ENCODE data around the gene NHLRC2. TPM values are rescaled to one million over a fixed set of nuclear protein-coding genes. Genes with fewer than 3 reads are reported as not detected.

Gene NHLRC2
- total RNA-seq, 1 experiment from 2014 or later, result 56.3 TPM

- RAD21 ChIA-PET (ENCODE audit: low non-redundant PET in 1 of 2, low total read pairs in 2 of 2, uncharacterized antibody in 2 of 2, unreplicated experiment in 2 of 2), result no interaction called here
These were observed 60.5 kb downstream of the NHLRC2 start for GRCh38 chr10:113914956-113915355.

DNA sequence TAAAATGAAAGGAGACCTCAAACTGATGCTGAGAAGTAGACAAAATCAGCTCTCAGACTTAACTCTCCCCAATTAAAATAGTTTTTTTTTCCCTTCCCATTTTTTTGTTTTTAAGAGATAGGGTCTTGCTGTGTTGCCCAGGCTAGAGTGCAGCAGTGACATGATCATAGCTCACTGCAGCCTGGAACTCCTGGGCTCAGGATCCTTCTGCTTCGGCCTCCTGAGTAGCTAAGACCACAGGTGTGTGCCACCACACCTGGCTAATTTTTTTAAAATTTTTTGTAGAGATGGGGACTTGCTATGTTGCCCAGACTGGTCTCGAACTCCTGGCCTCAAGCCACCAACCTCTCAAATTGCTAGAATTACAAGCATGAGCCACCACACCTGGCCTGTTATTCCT, 61.1 kb downstream of the NHLRC2 start:
- no peaks in the 10 kb centered on the region for H3K9me3 ChIP-seq (ENCODE audit: control insufficient read depth in 1 of 2, insufficient read depth in 1 of 2, low read depth in 1 of 2, low read length in 2 of 2)
- TF ChIP-seq JUND (IDR thresholded peaks at IDR 0.05) (no peak), POLR2AphosphoS5 (IDR thresholded peaks at IDR 0.05; ENCODE audit: low read depth, low read length) (no peak), SRF (IDR thresholded peaks at IDR 0.05; ENCODE audit: low read depth) (no peak), EGR1 (IDR thresholded peaks at IDR 0.05; ENCODE audit: low read depth) (no peak), CBX3 (IDR thresholded peaks at IDR 0.05; ENCODE audit: low read depth) (no peak), SIN3A (IDR thresholded peaks at IDR 0.05; ENCODE audit: low read depth) (no peak), YY1 (IDR thresholded peaks at IDR 0.05; ENCODE audit: extremely low read depth, insufficient replicate concordance, low read depth, low read length) (no peak), CEBPB (IDR thresholded peaks at IDR 0.05; ENCODE audit: low read depth) (no peak), TCF7L2 (IDR thresholded peaks at IDR 0.05; ENCODE audit: borderline replicate concordance, extremely low read depth, insufficient read depth, insufficient read length) (no peak), SP1 (IDR thresholded peaks at IDR 0.05; ENCODE audit: low read depth) (no peak)
- TF ChIP-seq, protein P1, sequence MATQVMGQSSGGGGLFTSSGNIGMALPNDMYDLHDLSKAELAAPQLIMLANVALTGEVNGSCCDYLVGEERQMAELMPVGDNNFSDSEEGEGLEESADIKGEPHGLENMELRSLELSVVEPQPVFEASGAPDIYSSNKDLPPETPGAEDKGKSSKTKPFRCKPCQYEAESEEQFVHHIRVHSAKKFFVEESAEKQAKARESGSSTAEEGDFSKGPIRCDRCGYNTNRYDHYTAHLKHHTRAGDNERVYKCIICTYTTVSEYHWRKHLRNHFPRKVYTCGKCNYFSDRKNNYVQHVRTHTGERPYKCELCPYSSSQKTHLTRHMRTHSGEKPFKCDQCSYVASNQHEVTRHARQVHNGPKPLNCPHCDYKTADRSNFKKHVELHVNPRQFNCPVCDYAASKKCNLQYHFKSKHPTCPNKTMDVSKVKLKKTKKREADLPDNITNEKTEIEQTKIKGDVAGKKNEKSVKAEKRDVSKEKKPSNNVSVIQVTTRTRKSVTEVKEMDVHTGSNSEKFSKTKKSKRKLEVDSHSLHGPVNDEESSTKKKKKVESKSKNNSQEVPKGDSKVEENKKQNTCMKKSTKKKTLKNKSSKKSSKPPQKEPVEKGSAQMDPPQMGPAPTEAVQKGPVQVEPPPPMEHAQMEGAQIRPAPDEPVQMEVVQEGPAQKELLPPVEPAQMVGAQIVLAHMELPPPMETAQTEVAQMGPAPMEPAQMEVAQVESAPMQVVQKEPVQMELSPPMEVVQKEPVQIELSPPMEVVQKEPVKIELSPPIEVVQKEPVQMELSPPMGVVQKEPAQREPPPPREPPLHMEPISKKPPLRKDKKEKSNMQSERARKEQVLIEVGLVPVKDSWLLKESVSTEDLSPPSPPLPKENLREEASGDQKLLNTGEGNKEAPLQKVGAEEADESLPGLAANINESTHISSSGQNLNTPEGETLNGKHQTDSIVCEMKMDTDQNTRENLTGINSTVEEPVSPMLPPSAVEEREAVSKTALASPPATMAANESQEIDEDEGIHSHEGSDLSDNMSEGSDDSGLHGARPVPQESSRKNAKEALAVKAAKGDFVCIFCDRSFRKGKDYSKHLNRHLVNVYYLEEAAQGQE (IDR thresholded peaks at IDR 0.05; ENCODE audit: low read depth), result no peak
- TF ChIP-seq, protein P2, sequence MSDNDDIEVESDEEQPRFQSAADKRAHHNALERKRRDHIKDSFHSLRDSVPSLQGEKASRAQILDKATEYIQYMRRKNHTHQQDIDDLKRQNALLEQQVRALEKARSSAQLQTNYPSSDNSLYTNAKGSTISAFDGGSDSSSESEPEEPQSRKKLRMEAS (IDR thresholded peaks at IDR 0.05), result no peak

More at GRCh38 chr10:113914956-113915355, 60.5 kb downstream of the NHLRC2 start:
- Histone ChIP-seq H3K27ac (ENCODE audit: low read depth, low read length) (no peak overlapping the region), H3K79me2 (ENCODE audit: insufficient read depth, low read length) (no peaks in the 10 kb centered on the region), H3K36me3 (ENCODE audit: control insufficient read depth in 1 of 2, insufficient read depth in 2 of 2, low read length in 2 of 2) (no peaks in the 10 kb centered on the region), H3K27me3 (ENCODE audit: insufficient read depth, low read length) (no peaks in the 10 kb centered on the region), H3K9ac (ENCODE audit: low read length) (no peak overlapping the region), H3K4me3 (replicated peaks in 1 of 2; ENCODE audit: low read depth in 1 of 2, low read length in 2 of 2) (no peak overlapping the region), H3K4me1 (ENCODE audit: control insufficient read depth in 1 of 2, insufficient read depth in 2 of 2, low read length in 2 of 2) (no peaks in the 10 kb centered on the region), H3K9me2 (ENCODE audit: insufficient read depth) (no peaks in the 10 kb centered on the region), H3K4me2 (ENCODE audit: low read length) (no peak overlapping the region), H2AFZ (ENCODE audit: low read depth, low read length, poor library complexity, severe bottlenecking) (no peak overlapping the region), H4K20me1 (ENCODE audit: insufficient read depth) (no peaks in the 10 kb centered on the region), H3K9me3 (ENCODE audit: control insufficient read depth in 1 of 2, insufficient read depth in 1 of 2, low read depth in 1 of 2, low read length in 2 of 2) (no peaks in the 10 kb centered on the region)
- DNase-seq (ENCODE audit: low read depth, low spot score) (no peak), ATAC-seq (no peak)
- TF ChIP-seq CEBPB (IDR thresholded peaks at IDR 0.05; ENCODE audit: low read depth) (no peak), YY1 (IDR thresholded peaks at IDR 0.05; ENCODE audit: extremely low read depth, insufficient replicate concordance, low read depth, low read length) (no peak), RAD21 (IDR thresholded peaks at IDR 0.05; ENCODE audit: low read depth) (no peak), ZFX (IDR thresholded peaks at IDR 0.05) (no peak), EZH2 (IDR thresholded peaks at IDR 0.05) (no peak), SP1 (IDR thresholded peaks at IDR 0.05; ENCODE audit: low read depth) (no peak), EZH2phosphoT487 (IDR thresholded peaks at IDR 0.05; ENCODE audit: borderline replicate concordance) (no peak), JUND (IDR thresholded peaks at IDR 0.05) (no peak), POLR2A (IDR thresholded peaks at IDR 0.05; ENCODE audit: borderline replicate concordance, extremely low read depth, insufficient read depth, insufficient read length) (no peak), SIN3A (IDR thresholded peaks at IDR 0.05; ENCODE audit: low read depth) (no peak)
- TF ChIP-seq, protein P3, sequence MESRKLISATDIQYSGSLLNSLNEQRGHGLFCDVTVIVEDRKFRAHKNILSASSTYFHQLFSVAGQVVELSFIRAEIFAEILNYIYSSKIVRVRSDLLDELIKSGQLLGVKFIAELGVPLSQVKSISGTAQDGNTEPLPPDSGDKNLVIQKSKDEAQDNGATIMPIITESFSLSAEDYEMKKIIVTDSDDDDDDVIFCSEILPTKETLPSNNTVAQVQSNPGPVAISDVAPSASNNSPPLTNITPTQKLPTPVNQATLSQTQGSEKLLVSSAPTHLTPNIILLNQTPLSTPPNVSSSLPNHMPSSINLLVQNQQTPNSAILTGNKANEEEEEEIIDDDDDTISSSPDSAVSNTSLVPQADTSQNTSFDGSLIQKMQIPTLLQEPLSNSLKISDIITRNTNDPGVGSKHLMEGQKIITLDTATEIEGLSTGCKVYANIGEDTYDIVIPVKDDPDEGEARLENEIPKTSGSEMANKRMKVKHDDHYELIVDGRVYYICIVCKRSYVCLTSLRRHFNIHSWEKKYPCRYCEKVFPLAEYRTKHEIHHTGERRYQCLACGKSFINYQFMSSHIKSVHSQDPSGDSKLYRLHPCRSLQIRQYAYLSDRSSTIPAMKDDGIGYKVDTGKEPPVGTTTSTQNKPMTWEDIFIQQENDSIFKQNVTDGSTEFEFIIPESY (IDR thresholded peaks at IDR 0.05; ENCODE audit: extremely low read depth, insufficient replicate concordance, low read length), result no peak
- ChIA-PET CTCF (no interaction called here), POLR2A (no interaction called here)
- no TSS peak for BruUV-seq (replicated peaks)
- intact Hi-C loops (cut with micrococcal nuclease), result no loop called here

More for the DNA sequence above, 61.1 kb downstream of the NHLRC2 start:
- no peak for ATAC-seq
- H3K79me2 ChIP-seq (ENCODE audit: insufficient read depth, low read length), result no peaks in the 10 kb centered on the region
- ChIA-PET POLR2A (no interaction called here), RAD21 (ENCODE audit: low non-redundant PET in 1 of 2, low total read pairs in 2 of 2, uncharacterized antibody in 2 of 2, unreplicated experiment in 2 of 2) (no interaction called here), CTCF (no interaction called here)
- no peaks in the 10 kb centered on the region for H3K27me3 ChIP-seq (ENCODE audit: insufficient read depth, low read length)
- no peak overlapping the region for H3K4me3 ChIP-seq (replicated peaks in 1 of 2; ENCODE audit: low read depth in 1 of 2, low read length in 2 of 2)
- H3K4me2 ChIP-seq (ENCODE audit: low read length), result no peak overlapping the region
- no peaks in the 10 kb centered on the region for H3K36me3 ChIP-seq (ENCODE audit: control insufficient read depth in 1 of 2, insufficient read depth in 2 of 2, low read length in 2 of 2)
- no peak overlapping the region for H3K27ac ChIP-seq (ENCODE audit: low read depth, low read length)
- BruUV-seq (replicated peaks), result no TSS peak
- no peak for DNase-seq (ENCODE audit: low read depth, low spot score)
- H4K20me1 ChIP-seq (ENCODE audit: insufficient read depth), result no peaks in the 10 kb centered on the region
- no peak overlapping the region for H2AFZ ChIP-seq (ENCODE audit: low read depth, low read length, poor library complexity, severe bottlenecking)
- intact Hi-C loops (cut with micrococcal nuclease), result no loop called here
- no peaks in the 10 kb centered on the region for H3K9me2 ChIP-seq (ENCODE audit: insufficient read depth)
- H3K9ac ChIP-seq (ENCODE audit: low read length), result no peak overlapping the region
- H3K4me1 ChIP-seq (ENCODE audit: control insufficient read depth in 1 of 2, insufficient read depth in 2 of 2, low read length in 2 of 2), result no peaks in the 10 kb centered on the region

Data from HCT116 (cell line).